Activated CD8-positive, alpha-beta memory T cell treated with anti-CD3 and anti-CD28 coated beads, Interleukin-2, amount 50 U/mL, for 24 hours (primary cell): ENCODE results near the gene ACRV1.
"Not testable (repeated sequence)": the region's sequence is repeated elsewhere in the genome, so short reads cannot be mapped to it uniquely, and the experiment has no call there.

ENCODE experiments used
- DNase-seq: peaks from one replicate; pipeline ENCODE4 v3.0.0-alpha.2; 2020; ENCODE audit errors: extremely low read depth

ACRV1 gene

GRCh38 chr11:125680747-125681146 lies at the start of gene ACRV1:
Gene ACRV1 (minus strand): TSS chr11:125680847. CDS start chr11:125680780, 67 bp downstream.
- no peak for DNase-seq

- DNase-seq: no peak
These were observed 48.3 kb upstream of the ACRV1 start for GRCh38 chr11:125728969-125729368.

- DNase-seq: no peak
These were observed 43.5 kb upstream of the ACRV1 start for GRCh38 chr11:125724125-125724524.

GRCh38 chr11:125720781-125721180 lies 40.1 kb upstream of the ACRV1 start:
- DNase-seq: no peak

- DNase-seq: not testable (repeated sequence)
These were observed 24.0 kb upstream of the ACRV1 start for GRCh38 chr11:125704686-125705085.

GRCh38 chr11:125701858-125702621 lies 21.4 kb upstream of the ACRV1 start:
- no peak for DNase-seq

GRCh38 chr11:125701018-125701610 lies 20.5 kb upstream of the ACRV1 start:
- no peak for DNase-seq

- DNase-seq: no peak
These were observed 14.3 kb upstream of the ACRV1 start for GRCh38 chr11:125694951-125695350.

GRCh38 chr11:125692887-125693286 lies 12.2 kb upstream of the ACRV1 start:
- DNase-seq: no peak

GRCh38 chr11:125690006-125690405 lies 9.4 kb upstream of the ACRV1 start:
- DNase-seq: no peak

GRCh38 chr11:125689274-125689859 lies 8.7 kb upstream of the ACRV1 start:
- no peak for DNase-seq

GRCh38 chr11:125688632-125689031 lies 8.0 kb upstream of the ACRV1 start:
- DNase-seq: no peak

GRCh38 chr11:125688066-125688465 lies 7.4 kb upstream of the ACRV1 start:
- DNase-seq: no peak

- no peak for DNase-seq
These were observed 4.6 kb upstream of the ACRV1 start for GRCh38 chr11:125685228-125685627.

- DNase-seq: no peak
These were observed 810 bp downstream of the ACRV1 start for GRCh38 chr11:125679837-125680236.

GRCh38 chr11:125679397-125679796 lies 1.2 kb downstream of the ACRV1 start:
- DNase-seq: no peak

- DNase-seq: no peak
These were observed 5.5 kb downstream of the ACRV1 start for GRCh38 chr11:125675196-125675595.

- DNase-seq: no peak
These were observed 6.4 kb downstream of the ACRV1 start for GRCh38 chr11:125674210-125674609.

- no peak for DNase-seq
These were observed 9.1 kb downstream of the ACRV1 start for GRCh38 chr11:125671561-125671960.

- DNase-seq: no peak
These were observed 10.5 kb downstream of the ACRV1 start for GRCh38 chr11:125670172-125670571.

GRCh38 chr11:125667151-125667550 lies 13.5 kb downstream of the ACRV1 start:
- DNase-seq: no peak

- no peak for DNase-seq
These were observed 16.7 kb downstream of the ACRV1 start for GRCh38 chr11:125663910-125664309.

- no peak for DNase-seq
These were observed 18.0 kb downstream of the ACRV1 start for GRCh38 chr11:125662689-125663088.
